HT-29 (cell line): ENCODE results near the gene CLN6. TPM values are rescaled to one million over a fixed set of nuclear protein-coding genes. Genes with fewer than 3 reads are reported as not detected.
"Not testable (repeated sequence)": the region's sequence is repeated elsewhere in the genome, so short reads cannot be mapped to it uniquely, and the experiment has no call there.

Source experiments
- DNase-seq: peaks from one replicate; pipeline ENCODE4 v3.0.0-alpha.2; 2015; ENCODE audit warnings: low spot score
- total RNA-seq: library from RNA; depleted of rRNA; stranded (reverse); fragments of >200 nt; shearing (Covaris generic); gene quantifications from 2 replicates; pipeline ENCODE4 v1.2.3, GENCODE V29; 2014

The CLN6 gene
- total RNA-seq, 1 experiment from 2014 or later = 122 TPM

GRCh38 chr15:68256675-68257450 lies 27.3 kb upstream of the CLN6 start:
- peak; percentile 90 for DNase-seq

GRCh38 chr15:68252925-68253534 lies 23.5 kb upstream of the CLN6 start:
- peak; percentile 93 for DNase-seq

- DNase-seq = no peak
Measured at GRCh38 chr15:68249058-68249713, 19.7 kb upstream of the CLN6 start.

GRCh38 chr15:68244235-68244634 lies 14.7 kb upstream of the CLN6 start:
- DNase-seq = no peak

- DNase-seq = no peak
Measured at GRCh38 chr15:68241088-68241935, 11.8 kb upstream of the CLN6 start.

GRCh38 chr15:68239025-68239424 lies 9.5 kb upstream of the CLN6 start:
- no peak for DNase-seq

- no peak for DNase-seq
Measured at GRCh38 chr15:68235022-68235421, 5.5 kb upstream of the CLN6 start.

- DNase-seq = not testable (repeated sequence)
Measured at GRCh38 chr15:68234520-68234919, 5.0 kb upstream of the CLN6 start.

GRCh38 chr15:68234060-68234459 lies 4.5 kb upstream of the CLN6 start:
- DNase-seq = no peak

- DNase-seq = no peak
Measured at GRCh38 chr15:68232937-68233336, 3.4 kb upstream of the CLN6 start.

GRCh38 chr15:68232449-68232848 lies 2.9 kb upstream of the CLN6 start:
- peak; percentile 39 for DNase-seq

- no peak for DNase-seq
Measured at GRCh38 chr15:68231102-68231818, 1.7 kb upstream of the CLN6 start.

GRCh38 chr15:68230157-68231100 lies 901 bp upstream of the CLN6 start:
- no peak for DNase-seq

GRCh38 chr15:68228971-68229385 lies 550 bp downstream of the CLN6 start:
- no peak for DNase-seq

- DNase-seq = peak; percentile 64
Measured at GRCh38 chr15:68228143-68228970, 1.2 kb downstream of the CLN6 start.

- no peak for DNase-seq
Measured at GRCh38 chr15:68227643-68228142, 1.8 kb downstream of the CLN6 start.

- not testable (repeated sequence) for DNase-seq
Measured at GRCh38 chr15:68225442-68225841, 4.1 kb downstream of the CLN6 start.

- DNase-seq = no peak
Measured at GRCh38 chr15:68224546-68225250, 4.8 kb downstream of the CLN6 start.
